IMR-90 (cell line): ENCODE results near the gene NT5DC1.

Experiments used
- CTCF ChIP-seq: conservative IDR thresholded peaks from 2 replicates; pipeline ENCODE4 v1.5.1; 2012; ENCODE audit warnings: mild to moderate bottlenecking, low read depth, low read length, improper control_type of control experiment
- FOS ChIP-seq: fragments of 150-350 bp; IDR thresholded peaks from 2 replicates; pipeline ENCODE4 v1.6.1; 2016; ENCODE audit warnings: low read depth, low read length
- POLR2A ChIP-seq: IDR thresholded peaks from 2 replicates; pipeline ENCODE4 v1.6.1; 2012; ENCODE audit warnings: mild to moderate bottlenecking, low read depth, low read length

- no peak for TF ChIP-seq CTCF
- no peak for TF ChIP-seq POLR2A
- no peak for TF ChIP-seq FOS
Observed at GRCh38 chr6:116176596-116176995, 75.9 kb downstream of the NT5DC1 start.
